CD4-positive, alpha-beta T cell treated with Interleukin-6 for 4 hours (primary cell): Measurements from ENCODE around the gene TGM4.
A peak's percentile ranks its signal among the peaks of the same experiment; 100 is the strongest.

Source experiments
- DNase-seq: peaks from one replicate; pipeline ENCODE4 v3.0.0-alpha.2; 2020; ENCODE audit warnings: mixed read lengths

Gene TGM4

GRCh38 chr3:44883213-44883955, 9.0 kb downstream of the TGM4 start:
- DNase-seq = no peak

- no peak for DNase-seq
These were observed 9.6 kb downstream of the TGM4 start for GRCh38 chr3:44883999-44884431.

GRCh38 chr3:44885618-44886017, 11.2 kb downstream of the TGM4 start:
- no peak for DNase-seq

GRCh38 chr3:44886561-44886960, 12.2 kb downstream of the TGM4 start:
- no peak for DNase-seq

- DNase-seq = no peak
These were observed 12.7 kb downstream of the TGM4 start for GRCh38 chr3:44887101-44887500.

GRCh38 chr3:44890258-44890657, 15.8 kb downstream of the TGM4 start:
- no peak for DNase-seq

- DNase-seq = no peak
These were observed 16.4 kb downstream of the TGM4 start for GRCh38 chr3:44890852-44891251.

- no peak for DNase-seq
These were observed 18.3 kb downstream of the TGM4 start for GRCh38 chr3:44892689-44893088.

- no peak for DNase-seq
These were observed 18.7 kb downstream of the TGM4 start for GRCh38 chr3:44893097-44893496.

- no peak for DNase-seq
These were observed 20.1 kb downstream of the TGM4 start for GRCh38 chr3:44894485-44894884.

- DNase-seq = no peak
These were observed 22.0 kb downstream of the TGM4 start for GRCh38 chr3:44896440-44896839.

GRCh38 chr3:44899683-44900367, 25.4 kb downstream of the TGM4 start:
- DNase-seq = no peak

- DNase-seq = no peak
These were observed 28.2 kb downstream of the TGM4 start for GRCh38 chr3:44902628-44903027.

GRCh38 chr3:44903314-44903713, 28.9 kb downstream of the TGM4 start:
- DNase-seq = no peak

GRCh38 chr3:44903751-44904150, 29.3 kb downstream of the TGM4 start:
- no peak for DNase-seq

- no peak for DNase-seq
These were observed 31.2 kb downstream of the TGM4 start for GRCh38 chr3:44905446-44906157.

GRCh38 chr3:44906997-44907396, 32.6 kb downstream of the TGM4 start:
- DNase-seq = no peak

- DNase-seq = no peak
These were observed 33.2 kb downstream of the TGM4 start for GRCh38 chr3:44907612-44908011.

GRCh38 chr3:44909063-44909462, 34.7 kb downstream of the TGM4 start:
- no peak for DNase-seq

GRCh38 chr3:44910693-44911092, 36.3 kb downstream of the TGM4 start:
- DNase-seq = no peak

- DNase-seq = peak; percentile 74
These were observed 39.6 kb downstream of the TGM4 start for GRCh38 chr3:44913868-44914468.

GRCh38 chr3:44914936-44915335, 40.5 kb downstream of the TGM4 start:
- no peak for DNase-seq

- no peak for DNase-seq
These were observed 41.5 kb downstream of the TGM4 start for GRCh38 chr3:44915702-44916438.
